Skin of body (tissue), 2 donors: ENCODE data around the gene SRP14. TPM values are rescaled to one million over a fixed set of nuclear protein-coding genes. Genes with fewer than 3 reads are reported as not detected.
A peak's percentile ranks its signal among the peaks of the same experiment; 100 is the strongest.

ENCODE experiments used
- DNase-seq: peaks from one replicate; lab custom pipeline; 2025; lab: John Stamatoyannopoulos, UW
- total RNA-seq: library from RNA; depleted of rRNA; stranded (reverse); fragments of >200 nt; gene quantifications from one replicate; pipeline ENCODE4 v1.2.3, GENCODE V29; 2014

The SRP14 gene
- total RNA-seq, 1 donor from 2014 or later = 130 TPM

GRCh38 chr15:40069178-40070165, 30.5 kb upstream of the SRP14 start:
- no peak for DNase-seq

- no peak for DNase-seq
These were observed 29.1 kb upstream of the SRP14 start for GRCh38 chr15:40067921-40068624.

- no peak for DNase-seq
These were observed 27.6 kb upstream of the SRP14 start for GRCh38 chr15:40066589-40066988.

- no peak for DNase-seq
These were observed 26.2 kb upstream of the SRP14 start for GRCh38 chr15:40065166-40065565.

GRCh38 chr15:40064231-40064894, 25.4 kb upstream of the SRP14 start:
- peak; percentile 57 for DNase-seq

- DNase-seq = no peak
These were observed 24.6 kb upstream of the SRP14 start for GRCh38 chr15:40063563-40064011.

- no peak for DNase-seq
These were observed 24.0 kb upstream of the SRP14 start for GRCh38 chr15:40062816-40063562.

GRCh38 chr15:40061212-40061901, 22.4 kb upstream of the SRP14 start:
- DNase-seq = no peak

GRCh38 chr15:40060236-40060961, 21.4 kb upstream of the SRP14 start:
- DNase-seq = no peak

GRCh38 chr15:40059821-40060220, 20.8 kb upstream of the SRP14 start:
- DNase-seq = no peak

- DNase-seq = no peak
These were observed 19.6 kb upstream of the SRP14 start for GRCh38 chr15:40058476-40059140.

GRCh38 chr15:40055576-40056293, 16.8 kb upstream of the SRP14 start:
- DNase-seq = no peak

- DNase-seq = no peak
These were observed 16.0 kb upstream of the SRP14 start for GRCh38 chr15:40054855-40055575.

GRCh38 chr15:40054605-40054854, 15.5 kb upstream of the SRP14 start:
- DNase-seq = no peak

GRCh38 chr15:40053831-40054604, 15.0 kb upstream of the SRP14 start:
- DNase-seq = no peak

GRCh38 chr15:40053079-40053830, 14.3 kb upstream of the SRP14 start:
- DNase-seq = no peak

- no peak for DNase-seq
These were observed 13.6 kb upstream of the SRP14 start for GRCh38 chr15:40052604-40053003.
